Vagina (tissue), 2 donors: Measurements from ENCODE around the gene SLC7A11.

ENCODE experiments used
- CTCF ChIP-seq, 3 experiments: fragments of 450-650 bp in 2 of 3; fragments of 200-600 bp in 1 of 3; sonication (generic) in 1 of 3; IDR thresholded peaks; one replicate each; pipeline ENCODE4 v1.5.1; 2017 to 2019; ENCODE audit warnings: antibody characterized with exemption in 3 of 3, mild to moderate bottlenecking in 2 of 3, moderate library complexity in 2 of 3
- POLR2A ChIP-seq, 2 donors: fragments of 450-650 bp; IDR thresholded peaks; one replicate each; pipeline ENCODE4 v1.6.1; 2017; ENCODE audit warnings: antibody characterized with exemption in 2 of 2, mild to moderate bottlenecking in 2 of 2, moderate library complexity in 2 of 2

GRCh38 chr4:138114434-138114833 lies 127.7 kb downstream of the SLC7A11 start:
- no peak for TF ChIP-seq CTCF (IDR thresholded peaks at IDR 0.05)
- TF ChIP-seq POLR2A (IDR thresholded peaks at IDR 0.05) = no peak
